ENCODE results near the gene ZMPSTE24.

DNA sequence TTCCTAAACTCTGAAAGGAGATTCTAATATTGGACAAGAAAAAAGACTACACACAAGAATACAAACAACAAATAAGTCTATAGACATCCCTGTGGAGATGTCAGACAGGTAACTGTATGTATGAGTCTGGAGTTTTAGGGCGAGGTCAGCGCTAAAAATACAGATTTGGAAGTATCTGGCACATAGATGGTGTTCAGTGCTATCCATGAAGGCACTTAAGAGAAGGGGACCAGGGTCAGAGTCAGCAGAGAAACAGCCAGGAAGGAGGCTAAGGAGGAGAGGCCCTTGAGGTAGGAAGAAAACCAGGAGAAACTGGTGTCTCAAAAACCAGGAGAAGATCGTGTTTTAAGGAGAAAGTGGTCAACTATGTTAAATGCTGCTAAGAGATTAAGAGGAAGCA, 18.1 kb downstream of the ZMPSTE24 start:
- TF ChIP-seq, protein P1, sequence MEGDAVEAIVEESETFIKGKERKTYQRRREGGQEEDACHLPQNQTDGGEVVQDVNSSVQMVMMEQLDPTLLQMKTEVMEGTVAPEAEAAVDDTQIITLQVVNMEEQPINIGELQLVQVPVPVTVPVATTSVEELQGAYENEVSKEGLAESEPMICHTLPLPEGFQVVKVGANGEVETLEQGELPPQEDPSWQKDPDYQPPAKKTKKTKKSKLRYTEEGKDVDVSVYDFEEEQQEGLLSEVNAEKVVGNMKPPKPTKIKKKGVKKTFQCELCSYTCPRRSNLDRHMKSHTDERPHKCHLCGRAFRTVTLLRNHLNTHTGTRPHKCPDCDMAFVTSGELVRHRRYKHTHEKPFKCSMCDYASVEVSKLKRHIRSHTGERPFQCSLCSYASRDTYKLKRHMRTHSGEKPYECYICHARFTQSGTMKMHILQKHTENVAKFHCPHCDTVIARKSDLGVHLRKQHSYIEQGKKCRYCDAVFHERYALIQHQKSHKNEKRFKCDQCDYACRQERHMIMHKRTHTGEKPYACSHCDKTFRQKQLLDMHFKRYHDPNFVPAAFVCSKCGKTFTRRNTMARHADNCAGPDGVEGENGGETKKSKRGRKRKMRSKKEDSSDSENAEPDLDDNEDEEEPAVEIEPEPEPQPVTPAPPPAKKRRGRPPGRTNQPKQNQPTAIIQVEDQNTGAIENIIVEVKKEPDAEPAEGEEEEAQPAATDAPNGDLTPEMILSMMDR (IDR thresholded peaks at IDR 0.05; ENCODE audit: low read depth, low read length) = no peak
- no peak for TF ChIP-seq EZH2phosphoT487 (IDR thresholded peaks at IDR 0.05; ENCODE audit: low read depth)

Data from OCI-LY3 (cell line).